Stimulated activated CD8-positive, alpha-beta memory T cell treated with anti-CD3 and anti-CD28 coated beads, Interleukin-7, amount 100 ng/mL, for 4 hours (primary cell): ENCODE results near the gene ADAT3.

Experiments
- DNase-seq, 2 donors: peaks; one replicate each; pipeline ENCODE4 v3.0.0-alpha.2; 2020; ENCODE audit warnings: low read depth in 2 of 2

Gene ADAT3

DNA sequence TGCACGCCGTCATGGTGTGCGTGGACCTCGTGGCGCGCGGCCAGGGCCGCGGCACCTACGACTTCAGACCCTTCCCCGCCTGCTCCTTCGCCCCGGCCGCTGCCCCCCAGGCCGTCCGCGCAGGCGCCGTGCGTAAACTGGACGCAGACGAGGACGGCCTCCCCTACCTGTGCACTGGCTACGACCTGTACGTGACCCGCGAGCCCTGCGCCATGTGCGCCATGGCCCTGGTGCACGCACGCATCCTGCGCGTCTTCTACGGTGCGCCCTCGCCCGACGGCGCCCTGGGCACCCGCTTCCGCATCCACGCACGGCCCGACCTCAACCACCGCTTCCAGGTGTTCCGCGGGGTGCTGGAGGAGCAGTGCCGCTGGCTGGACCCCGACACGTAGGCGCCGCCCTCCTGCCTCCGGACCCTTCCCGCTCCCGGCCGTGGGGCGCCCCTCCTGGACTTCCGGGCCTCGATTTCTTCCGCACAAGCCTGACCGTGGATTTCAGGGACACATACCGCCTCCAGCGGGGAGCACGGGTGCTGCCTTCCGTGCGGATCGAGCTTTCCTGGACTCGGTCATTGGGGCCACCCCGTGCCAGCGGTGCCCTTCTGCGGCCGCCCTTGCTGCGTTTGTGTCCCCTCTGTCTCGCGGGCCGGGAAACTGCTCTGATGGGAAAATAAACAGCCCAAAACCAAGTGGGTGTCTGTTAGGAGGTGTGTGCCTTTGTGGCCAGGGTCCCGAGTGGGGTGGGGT is 7.7 kb downstream of the ADAT3 start:
- DNase-seq: no peak

- no peak for DNase-seq
Measured at GRCh38 chr19:1913781-1914577, 8.8 kb downstream of the ADAT3 start.

- DNase-seq: no peak
Measured at GRCh38 chr19:1914826-1915341, 9.7 kb downstream of the ADAT3 start.

- no peak for DNase-seq
Measured at GRCh38 chr19:1917146-1917545, 11.9 kb downstream of the ADAT3 start.

GRCh38 chr19:1917926-1918325 is 12.7 kb downstream of the ADAT3 start:
- no peak for DNase-seq

- DNase-seq: no peak
Measured at GRCh38 chr19:1918975-1919374, 13.8 kb downstream of the ADAT3 start.

- DNase-seq: no peak
Measured at GRCh38 chr19:1920644-1921043, 15.4 kb downstream of the ADAT3 start.

- no peak for DNase-seq
Measured at GRCh38 chr19:1921326-1921725, 16.1 kb downstream of the ADAT3 start.

- no peak for DNase-seq
Measured at GRCh38 chr19:1921825-1922224, 16.6 kb downstream of the ADAT3 start.

DNA sequence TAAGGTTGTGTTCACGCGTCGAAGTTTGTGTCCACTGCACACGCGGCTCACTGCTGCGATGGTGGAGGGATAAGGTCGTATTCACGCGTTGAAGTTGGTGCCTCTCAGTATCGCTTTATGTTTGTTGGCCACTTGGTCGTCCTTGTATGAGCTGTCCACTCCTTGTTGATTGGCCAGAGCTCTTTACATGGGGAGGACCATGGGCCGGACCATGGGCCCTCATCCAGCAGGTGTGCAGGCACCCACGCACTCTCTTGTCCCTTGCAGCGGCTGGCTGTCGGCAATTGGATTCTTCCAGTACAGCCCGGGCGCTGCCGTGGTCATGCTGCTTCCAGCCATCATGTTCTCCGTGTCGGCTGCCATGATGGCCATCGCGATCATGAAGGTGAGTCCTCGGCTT is 17.6 kb downstream of the ADAT3 start:
- no peak for DNase-seq

DNA sequence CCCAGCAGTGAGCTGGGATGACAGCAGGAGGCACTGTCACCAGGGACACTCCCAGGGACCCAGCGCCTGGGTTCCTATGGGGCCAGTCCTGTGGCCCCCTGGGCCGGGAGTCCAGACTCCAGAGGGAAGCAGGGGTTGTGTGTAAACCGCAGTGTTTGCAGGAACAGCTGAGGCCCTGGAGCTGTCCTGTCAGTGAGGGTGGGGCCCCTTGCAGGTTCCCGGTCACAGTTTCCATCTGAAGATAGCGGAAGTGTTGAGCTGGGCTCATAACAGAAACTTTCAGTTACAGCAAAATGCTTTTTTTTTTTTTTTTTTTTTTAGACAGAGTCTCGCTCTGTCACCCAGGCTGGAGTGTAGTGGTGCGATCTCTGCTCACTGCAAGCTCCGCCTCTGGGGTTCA is 18.1 kb downstream of the ADAT3 start:
- no peak for DNase-seq

DNA sequence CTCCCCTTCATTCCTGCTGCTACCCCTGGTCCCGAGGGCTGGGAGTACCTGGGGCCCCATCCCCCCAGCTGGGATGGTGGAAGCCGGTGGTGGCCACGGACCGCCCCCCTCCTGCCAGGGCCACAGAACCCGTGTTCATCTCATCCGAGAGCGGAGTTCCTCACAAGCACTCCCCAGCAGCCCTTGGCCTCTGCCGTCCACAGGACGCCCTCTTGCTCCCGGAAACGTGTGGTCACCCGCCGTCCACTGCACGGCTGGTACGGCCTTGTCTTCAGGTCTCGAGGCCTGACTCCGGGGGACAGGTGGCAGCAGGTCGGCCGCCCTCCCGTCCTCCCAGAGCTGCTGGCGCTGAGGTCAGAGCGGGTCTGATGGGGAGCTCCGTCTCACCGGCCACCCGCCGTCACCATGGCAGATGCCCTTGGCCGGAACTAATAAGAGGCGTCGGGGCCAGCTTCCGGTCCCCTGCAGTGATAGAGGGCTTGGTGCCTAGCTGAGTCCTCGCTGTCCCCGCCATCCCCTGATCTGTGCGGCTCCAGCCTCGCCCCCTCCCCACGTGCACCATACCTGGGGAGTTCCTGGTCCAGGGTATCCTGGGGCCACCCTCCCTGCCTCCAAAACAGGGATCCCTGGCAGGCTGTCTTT is 19.2 kb downstream of the ADAT3 start:
- no peak for DNase-seq

GRCh38 chr19:1925544-1925943 is 20.3 kb downstream of the ADAT3 start:
- DNase-seq: no peak

GRCh38 chr19:1929021-1929742 is 24.0 kb downstream of the ADAT3 start:
- peak; percentile 54 to 74 for DNase-seq

GRCh38 chr19:1931445-1931844 is 26.2 kb downstream of the ADAT3 start:
- DNase-seq: no peak

- DNase-seq: no peak
Measured at GRCh38 chr19:1932395-1932794, 27.2 kb downstream of the ADAT3 start.

DNA sequence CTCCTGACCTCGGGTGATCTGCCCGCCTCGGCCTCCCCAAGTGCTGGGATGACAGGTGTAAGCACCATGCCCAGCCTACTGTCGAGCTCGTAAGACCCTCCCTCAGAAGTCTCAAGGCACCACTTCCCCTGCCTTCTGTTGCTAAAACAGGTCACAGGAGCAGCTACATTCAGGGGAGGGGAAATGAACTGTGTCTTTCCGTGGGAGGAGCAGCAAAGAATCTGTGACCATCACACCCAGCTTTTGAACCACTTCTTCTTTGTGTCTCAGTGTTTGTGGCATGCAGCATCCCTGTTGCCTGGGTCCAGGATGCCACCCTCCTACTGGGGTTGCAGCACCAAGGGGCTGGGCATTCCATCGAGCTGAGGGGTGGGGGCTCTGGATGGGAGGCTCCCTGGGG is 28.0 kb downstream of the ADAT3 start:
- no peak for DNase-seq

- no peak for DNase-seq
Measured at GRCh38 chr19:1933942-1934341, 28.7 kb downstream of the ADAT3 start.

GRCh38 chr19:1935484-1936208 is 30.4 kb downstream of the ADAT3 start:
- no peak for DNase-seq

- DNase-seq: no peak
Measured at GRCh38 chr19:1936430-1936829, 31.2 kb downstream of the ADAT3 start.

DNA sequence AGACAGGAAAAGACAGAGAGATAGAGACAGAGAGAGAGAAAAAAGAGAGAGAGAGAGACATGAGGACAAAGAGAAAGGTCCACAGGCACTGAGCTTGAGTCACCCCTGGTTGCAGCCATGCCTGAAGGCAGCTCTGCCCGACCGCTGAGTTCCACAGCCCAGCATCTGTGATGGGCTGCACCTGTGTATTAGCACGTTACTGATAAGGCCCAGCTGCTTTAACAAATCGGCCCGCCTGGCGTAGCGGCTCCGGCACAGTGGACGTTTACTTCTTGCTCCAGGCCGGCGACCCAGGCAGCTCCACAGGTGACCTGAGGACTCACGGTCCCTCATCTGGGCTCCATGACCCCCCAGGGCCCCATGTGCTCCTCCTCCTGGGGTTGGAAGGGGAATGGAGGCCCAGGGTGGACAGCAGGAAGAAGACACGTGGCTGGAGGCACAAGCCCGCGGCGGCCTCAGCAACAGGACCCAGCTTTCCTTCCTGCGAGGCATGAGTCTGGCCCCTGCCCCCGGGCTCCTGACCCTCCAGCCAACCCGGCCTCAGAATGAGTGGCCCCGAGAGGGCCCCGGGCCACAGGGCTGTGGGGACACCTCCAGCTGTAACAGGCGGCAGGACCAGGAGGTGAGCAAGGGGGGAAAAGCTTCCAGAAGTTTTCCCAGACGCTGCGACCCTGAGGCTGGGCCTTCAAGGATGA is 31.9 kb downstream of the ADAT3 start:
- DNase-seq: no peak
